ENCODE data around the gene NEUROD2. TPM values are rescaled to one million over a fixed set of nuclear protein-coding genes. Genes with fewer than 3 reads are reported as not detected.

Gene NEUROD2
- total and polyA plus RNA-seq, 2 of the 8 experiments (the other 6 are each of a cell fraction or from before 2014, with no cell fraction given) = not detected

DNA sequence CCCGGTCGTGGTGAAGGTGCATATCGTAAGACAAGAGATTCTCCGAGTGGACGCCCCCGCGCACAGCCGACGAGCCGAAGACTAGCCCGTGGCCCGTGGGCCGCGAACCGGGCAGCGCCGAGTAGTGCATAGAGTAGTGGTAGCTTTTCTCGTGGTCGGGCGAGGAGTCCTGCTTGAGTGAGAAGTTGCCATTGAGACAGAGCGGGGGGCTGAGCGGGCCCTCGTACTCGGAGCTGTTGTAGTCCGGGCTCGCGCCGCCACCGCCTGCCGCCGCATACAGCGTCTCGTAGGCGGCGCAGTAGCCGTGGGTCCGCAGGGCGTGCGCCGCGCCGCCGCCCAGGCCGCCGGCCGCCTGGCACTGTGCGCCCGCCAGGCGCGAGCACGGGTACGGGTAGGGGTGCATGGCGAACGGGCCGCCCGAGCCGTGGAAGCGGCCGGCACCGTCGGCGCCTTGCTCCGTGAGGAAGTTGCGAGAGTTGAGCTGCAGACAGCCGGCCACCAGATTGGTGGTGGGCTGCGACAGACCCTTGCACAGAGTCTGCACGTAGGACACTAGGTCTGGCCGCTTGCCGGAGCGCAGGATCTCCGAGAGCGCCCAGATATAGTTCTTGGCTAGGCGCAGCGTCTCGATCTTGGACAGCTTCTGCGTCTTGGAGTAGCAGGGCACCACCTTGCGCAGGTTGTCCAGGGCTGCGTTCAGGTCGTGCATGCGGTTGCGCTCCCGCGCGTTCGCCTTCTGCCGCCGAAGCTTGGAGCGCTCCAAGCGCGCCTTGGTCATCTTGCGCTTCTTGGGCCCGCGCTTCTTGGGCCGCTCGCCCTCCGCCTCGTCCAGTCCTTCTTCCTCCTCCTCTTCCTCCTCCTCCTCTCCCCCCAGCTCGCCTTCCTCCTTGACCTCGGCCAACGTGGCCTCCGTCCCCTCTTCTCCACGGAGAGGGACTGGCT is 2.0 kb downstream of the NEUROD2 start:
- no peak overlapping the region for H3K56ac ChIP-seq (replicated peaks; ENCODE audit: insufficient read length, low read depth, low read length)
- H3K18ac ChIP-seq (ENCODE audit: extremely low read depth, low read length) = peak overlapping the region; percentile 93
- H3K27ac ChIP-seq (ENCODE audit: low read depth, low read length) = no peak overlapping the region
- H4K8ac ChIP-seq (ENCODE audit: extremely low read depth, insufficient read depth, low read length) = peak overlapping the region; percentile 53; the same call in 1 of the 2 replicates
- peak overlapping the region; percentile 71; the same call in 1 of the 2 replicates for H2BK5ac ChIP-seq (ENCODE audit: low read depth, low read length)
- no peak overlapping the region for H2BK120ac ChIP-seq (replicated peaks; ENCODE audit: low read depth, low read length)
- no peaks in the 10 kb centered on the region for H3K36me3 ChIP-seq (ENCODE audit: control insufficient read depth in 2 of 4, insufficient read depth in 4 of 4, low read length in 3 of 4)
- peaks cover 2 to 11% of the 10 kb centered on the region in 2 experiments for H4K20me1 ChIP-seq (replicated peaks in 1 of 2; ENCODE audit: control insufficient read depth in 1 of 2, insufficient read depth in 2 of 2, low read length in 2 of 2)
- H3K79me2 ChIP-seq (ENCODE audit: control insufficient read depth in 1 of 2, insufficient read depth in 2 of 2, low read length in 2 of 2) = no peaks in the 10 kb centered on the region
- H2BK15ac ChIP-seq (ENCODE audit: low read length) = peak overlapping the region; percentile 40; the same call in 1 of the 2 replicates
- H3K4me2 ChIP-seq (ENCODE audit: insufficient read depth in 1 of 2, low read depth in 2 of 2, low read length in 2 of 2) = peak overlapping the region; percentile 90
- H3K23me2 ChIP-seq (ENCODE audit: low read depth, low read length) = peaks cover 14% of the 10 kb centered on the region; the same call in 1 of the 2 replicates
- peak overlapping the region; percentile 19 to 59 (median 34); a peak in 7 of 8 replicates for H3K4me3 ChIP-seq (ENCODE audit: extremely low read depth in 1 of 4, insufficient read depth in 2 of 4, low read depth in 3 of 4, low read length in 4 of 4)
- peak overlapping the region; percentile 75; the same call in 1 of the 2 replicates for H2BK20ac ChIP-seq (ENCODE audit: low read length)
- ChIA-PET POLR2A (ENCODE audit: partially characterized antibody) (interaction anchor here (1.0 to 2.7 kb wide), 8 partner anchors 8 to 65 kb away, joined by 3 to 15 read pairs (median 6); no protein-coding TSS in a partner anchor), CTCF (ENCODE audit: partially characterized antibody) (interaction anchor here (0.6 to 10.7 kb wide), 15 partner anchors 8 to 718 kb away, joined by 3 to 140 read pairs (median 3); partner anchors contain the start of genes ERBB2 and PPP1R1B)
- 2% methylated on average over 91 of the region's 102 CpGs; no CpG with 5 or more reads in 1 of the 2 experiments for WGBS, 2 experiments (ENCODE audit: extremely low coverage in 1 of 2, insufficient coverage in 1 of 2, insufficient read length in 1 of 2, insufficient replicate concordance in 2 of 2, low coverage in 1 of 2, low lambda C conversion rate in 2 of 2, missing lambda C conversion rate in 1 of 2)
- H3K23ac ChIP-seq (ENCODE audit: insufficient read length) = no peak overlapping the region
- H3K4ac ChIP-seq (replicated peaks; ENCODE audit: insufficient read length, low read depth, low read length) = peak overlapping the region; percentile 35
- H2BK12ac ChIP-seq (ENCODE audit: low read depth, low read length) = peak overlapping the region; percentile 92; the same call in 1 of the 2 replicates
- H3K9me3 ChIP-seq (ENCODE audit: insufficient read depth in 2 of 2, low read depth in 1 of 2, low read length in 1 of 2) = no peaks in the 10 kb centered on the region
- H3K9ac ChIP-seq (replicated peaks in 1 of 4; ENCODE audit: extremely low read depth in 1 of 4, low read depth in 3 of 4, low read length in 3 of 4) = no peak overlapping the region
- H3K4me1 ChIP-seq (replicated peaks in 1 of 4; ENCODE audit: control insufficient read depth in 3 of 4, insufficient read depth in 4 of 4, low read length in 3 of 4) = peaks cover 5 to 50% (median 28%) of the 10 kb centered on the region in 4 experiments
- H3K14ac ChIP-seq (ENCODE audit: insufficient read length) = no peak overlapping the region
- FAIRE-seq (no peak), DNase-seq (ENCODE audit: low read depth in 1 of 2, low spot score in 2 of 2) (peak in 1 of 2 experiments; percentile 81)
- no peak overlapping the region for H2AFZ ChIP-seq (ENCODE audit: low read length)
- H4K91ac ChIP-seq (replicated peaks; ENCODE audit: insufficient read length, low read length) = peak overlapping the region; percentile 77
- peak overlapping the region; percentile 53; the same call in 1 of the 2 replicates for H2AK5ac ChIP-seq (ENCODE audit: low read depth, low read length)
- H4K5ac ChIP-seq (ENCODE audit: insufficient read length, low read depth, low read length) = no peak overlapping the region
- peaks cover 78 to 95% (median 91%) of the 10 kb centered on the region in 4 experiments for H3K27me3 ChIP-seq (replicated peaks in 1 of 4; ENCODE audit: control insufficient read depth in 3 of 4, extremely low read depth in 1 of 4, insufficient read depth in 3 of 4, low read length in 3 of 4)
- H3K79me1 ChIP-seq (ENCODE audit: low read depth, low read length) = no peaks in the 10 kb centered on the region
- TF ChIP-seq, protein P1, sequence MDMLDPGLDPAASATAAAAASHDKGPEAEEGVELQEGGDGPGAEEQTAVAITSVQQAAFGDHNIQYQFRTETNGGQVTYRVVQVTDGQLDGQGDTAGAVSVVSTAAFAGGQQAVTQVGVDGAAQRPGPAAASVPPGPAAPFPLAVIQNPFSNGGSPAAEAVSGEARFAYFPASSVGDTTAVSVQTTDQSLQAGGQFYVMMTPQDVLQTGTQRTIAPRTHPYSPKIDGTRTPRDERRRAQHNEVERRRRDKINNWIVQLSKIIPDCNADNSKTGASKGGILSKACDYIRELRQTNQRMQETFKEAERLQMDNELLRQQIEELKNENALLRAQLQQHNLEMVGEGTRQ (IDR thresholded peaks at IDR 0.05; ENCODE audit: low read length) = no peak
- TF ChIP-seq POLR2A (IDR thresholded peaks at IDR 0.05; ENCODE audit: control extremely low read depth in 1 of 2, low read depth in 2 of 2, low read length in 2 of 2) = no peak
- TF ChIP-seq CREB1 (IDR thresholded peaks at IDR 0.05) = no peak
- no peak for TF ChIP-seq BACH1 (IDR thresholded peaks at IDR 0.05; ENCODE audit: low read length)
- TF ChIP-seq CBX8 (IDR thresholded peaks at IDR 0.05; ENCODE audit: borderline replicate concordance, low read depth, low read length) = no peak
- TF ChIP-seq FOSL1 (IDR thresholded peaks at IDR 0.05; ENCODE audit: insufficient read depth, low read depth, low read length) = no peak
- no peak for TF ChIP-seq SP4 (IDR thresholded peaks at IDR 0.05; ENCODE audit: low read length)
- no peak for TF ChIP-seq POLR2AphosphoS5 (IDR thresholded peaks at IDR 0.05; ENCODE audit: low read depth, low read length)
- TF ChIP-seq RNF2 (IDR thresholded peaks at IDR 0.05; ENCODE audit: borderline replicate concordance, low read depth, low read length, missing control alignments, poor library complexity, severe bottlenecking) = peak; percentile 88
- TF ChIP-seq KDM1A (IDR thresholded peaks at IDR 0.05; ENCODE audit: borderline replicate concordance, low read length) = no peak
